ENCODE measurements around the gene PDE1A.

The PDE1A gene

DNA sequence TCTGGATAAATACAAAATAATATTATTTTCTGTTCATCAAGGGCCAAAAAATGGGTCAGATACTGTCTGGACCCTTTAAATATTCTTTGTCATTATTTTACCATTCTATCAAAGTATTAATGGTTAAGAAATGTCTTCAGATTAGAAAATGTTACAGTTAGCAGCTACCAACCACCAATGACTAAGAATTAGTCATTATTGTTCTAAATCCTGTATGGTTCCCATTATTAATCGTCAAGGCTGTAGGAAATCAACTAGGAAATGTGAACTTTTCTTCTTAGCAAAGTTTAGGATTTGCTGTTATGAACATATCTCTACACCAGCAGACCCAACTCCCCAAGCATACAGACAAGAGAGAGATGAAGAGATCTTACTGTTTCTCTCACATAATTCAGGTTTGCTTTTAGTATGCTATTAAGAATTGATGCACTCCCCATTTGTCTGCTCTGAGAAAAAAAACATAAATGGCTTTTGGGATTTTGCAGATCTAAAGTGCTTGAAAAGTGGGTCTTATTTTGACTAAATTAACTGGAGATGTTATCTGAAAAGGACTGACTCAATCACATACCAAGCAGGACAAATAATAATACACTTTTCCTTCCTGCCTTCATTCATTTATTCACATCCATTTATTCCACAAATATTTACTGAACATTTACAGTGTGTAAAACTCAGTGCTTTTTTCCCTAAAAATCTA, 293.5 kb downstream of the PDE1A start:
- no peak for DNase-seq (ENCODE audit: low read depth in 2 of 2)

DNA sequence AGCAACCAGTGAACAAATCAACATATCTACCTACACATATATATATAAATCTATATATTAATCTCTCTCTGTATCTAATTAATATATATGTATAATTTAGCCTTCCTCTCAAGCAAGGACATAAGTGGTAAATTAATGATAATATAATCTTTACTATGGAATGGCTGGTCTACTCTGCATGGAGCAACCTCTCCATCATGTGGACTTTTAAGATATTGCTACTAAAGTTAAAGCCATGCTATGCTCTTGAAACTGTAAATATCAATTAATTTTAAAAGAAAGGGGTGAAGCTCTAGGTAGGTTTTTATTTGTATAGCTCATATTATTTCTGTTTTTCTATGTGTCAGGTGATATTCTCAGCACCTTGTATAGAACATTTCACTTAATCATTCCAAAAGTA, 294.2 kb downstream of the PDE1A start:
- DNase-seq (ENCODE audit: low read depth in 2 of 2) = no peak

DNA sequence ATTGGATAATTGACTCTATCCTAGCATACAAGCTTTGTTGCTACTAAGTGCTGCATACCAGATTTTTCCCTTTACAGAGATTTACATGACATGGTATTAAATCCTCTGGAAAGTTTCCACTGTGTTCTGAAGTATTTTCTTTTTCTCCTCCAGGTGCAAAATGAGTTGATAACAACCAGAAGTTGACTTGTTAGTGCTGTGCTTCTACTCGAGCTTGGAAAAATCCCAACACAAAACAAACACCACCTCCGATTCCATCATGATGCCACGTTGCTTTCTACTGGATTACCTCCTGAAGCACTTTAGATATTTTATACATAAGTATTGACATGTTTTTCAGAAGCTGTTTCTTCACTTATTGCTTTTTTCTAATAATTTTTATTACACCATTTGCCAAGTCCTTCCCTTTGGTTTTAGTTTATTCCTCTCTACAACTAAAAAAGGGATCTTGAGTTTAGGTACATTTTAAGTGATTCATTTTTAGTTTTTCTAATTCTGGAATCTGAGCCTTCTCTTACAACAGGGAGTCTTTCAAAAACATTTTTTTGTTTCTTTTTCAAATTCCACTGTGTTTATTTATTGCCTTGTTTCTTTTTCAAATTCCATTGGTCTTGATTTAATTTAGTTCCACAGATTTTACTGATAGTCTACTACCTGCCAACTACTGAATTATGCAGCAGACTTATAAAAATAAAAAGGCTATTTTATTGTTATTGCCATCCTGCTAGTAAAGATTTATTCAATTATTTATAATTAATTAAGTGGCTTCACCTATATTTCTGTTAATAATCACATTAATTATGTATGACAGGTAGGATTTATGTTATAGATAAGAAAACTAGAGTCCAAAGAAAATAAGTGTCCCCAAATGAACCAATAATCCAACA, 297.8 kb downstream of the PDE1A start:
- DNase-seq (ENCODE audit: low read depth in 2 of 2) = no peak

DNA sequence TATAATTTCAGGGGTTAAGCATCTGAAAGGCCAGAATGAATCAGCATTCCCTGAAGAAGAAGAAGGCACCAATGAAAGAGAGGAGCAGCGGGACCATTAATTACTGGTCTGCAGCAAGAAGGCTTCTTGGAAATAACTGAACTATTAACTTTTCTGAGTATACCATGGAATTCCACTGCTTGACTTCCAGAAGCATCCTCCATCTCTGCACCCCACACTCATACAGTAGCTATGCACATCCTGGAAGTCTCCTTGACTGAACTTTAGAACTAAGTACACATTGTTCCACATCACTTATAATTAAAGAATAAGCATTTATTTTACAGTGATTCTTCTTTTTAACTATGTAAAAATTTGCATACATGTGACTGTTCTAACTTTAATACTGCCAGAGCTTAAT, 309.6 kb downstream of the PDE1A start:
- no peak for DNase-seq (ENCODE audit: low read depth in 2 of 2)

DNA sequence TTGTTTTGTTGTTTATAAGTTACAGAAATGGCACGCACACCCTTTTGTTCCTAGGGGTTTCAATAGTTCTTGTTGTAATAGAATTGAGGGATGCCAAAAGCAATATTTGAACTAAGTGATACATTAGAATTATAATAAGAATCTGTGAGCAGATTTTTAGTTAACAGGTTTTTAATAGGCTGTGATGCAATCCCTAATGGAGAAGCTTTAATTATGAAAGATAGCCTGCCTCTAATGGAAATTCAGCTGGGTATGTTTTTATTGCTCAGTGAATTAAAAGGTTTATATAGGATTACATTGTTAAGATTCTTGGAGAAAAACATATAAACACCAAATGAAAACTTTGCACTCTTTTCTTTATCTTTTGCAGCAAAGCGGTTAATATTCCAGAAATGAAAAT, 310.1 kb downstream of the PDE1A start:
- no peak for DNase-seq (ENCODE audit: low read depth in 2 of 2)

DNA sequence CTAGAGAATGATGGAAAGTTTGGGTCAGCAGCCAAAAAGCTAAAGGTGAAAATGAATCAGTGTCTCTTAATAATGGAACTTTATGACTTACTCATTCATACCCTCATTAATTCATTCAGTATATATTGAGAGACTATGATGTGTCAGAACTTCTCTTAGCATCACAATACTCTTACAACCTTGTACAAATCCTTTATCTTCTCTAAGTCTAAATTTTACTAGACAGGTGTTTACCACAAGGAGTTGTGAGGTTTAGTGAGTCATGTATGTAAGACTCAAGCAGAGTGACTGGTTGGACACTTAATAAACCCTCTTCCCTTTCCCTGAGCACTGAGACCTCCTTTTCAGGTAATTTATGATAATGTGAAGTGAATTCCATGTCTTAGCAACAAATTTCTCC, 311.6 kb downstream of the PDE1A start:
- no peak for DNase-seq (ENCODE audit: low read depth in 2 of 2)

DNA sequence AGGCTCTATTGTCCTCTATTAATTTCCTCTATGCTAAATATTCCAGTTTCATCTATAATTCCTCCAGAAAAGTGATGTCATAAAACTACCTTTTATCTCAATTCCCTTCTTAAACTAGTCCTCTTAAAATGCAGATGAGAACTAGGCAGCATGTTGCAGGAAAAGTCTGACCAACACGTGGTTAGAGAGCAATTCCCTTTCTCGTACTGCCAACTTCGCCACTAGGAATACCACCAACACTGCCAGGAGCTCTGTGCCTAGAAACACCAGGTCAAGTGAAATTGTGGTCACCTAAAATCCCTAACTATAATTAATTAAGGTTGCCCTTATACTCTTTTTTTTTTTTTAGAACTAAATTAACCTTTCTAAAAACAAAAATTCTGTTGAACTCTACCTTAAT, 313.5 kb downstream of the PDE1A start:
- DNase-seq (ENCODE audit: low read depth in 2 of 2) = no peak

DNA sequence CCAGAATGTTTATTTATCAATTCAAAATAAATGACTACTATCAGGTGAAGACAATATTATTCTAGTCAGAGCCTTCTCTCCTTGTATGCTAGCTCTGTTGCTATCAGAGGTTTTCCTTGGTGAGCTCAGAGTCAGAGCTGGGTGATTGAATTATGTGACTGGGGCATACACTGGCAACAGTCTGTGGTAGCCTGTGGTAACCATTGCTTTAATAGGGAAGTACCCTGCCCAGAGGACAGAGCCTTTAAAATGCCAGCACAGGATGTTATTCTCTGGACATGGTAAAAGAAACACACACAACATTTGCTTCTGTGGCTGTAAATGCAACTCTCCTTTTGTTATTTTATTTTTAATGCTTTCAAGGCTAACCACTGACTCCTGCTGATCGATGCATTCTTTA, 316.5 kb downstream of the PDE1A start:
- DNase-seq (ENCODE audit: low read depth in 2 of 2) = no peak

DNA sequence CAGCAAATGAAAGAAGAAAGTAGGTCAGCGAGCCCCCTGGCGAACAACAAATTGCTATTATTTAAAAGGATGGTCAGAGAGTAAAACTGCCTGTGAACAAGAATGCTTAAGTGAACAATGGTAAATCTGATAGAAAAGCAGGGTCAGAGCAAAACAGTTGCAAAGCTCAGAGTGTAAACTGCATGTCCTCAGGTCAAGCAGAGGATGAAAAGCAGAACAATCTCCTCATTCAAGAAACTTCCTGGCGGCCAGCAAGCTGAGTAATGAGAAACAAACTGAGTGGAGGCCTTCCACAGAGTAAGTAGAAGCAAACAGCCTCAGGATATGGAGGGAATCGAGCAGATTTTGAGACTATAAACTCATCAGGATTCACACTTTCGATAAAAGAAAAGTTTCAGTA, 323.3 kb downstream of the PDE1A start:
- DNase-seq (ENCODE audit: low read depth in 2 of 2) = no peak

DNA sequence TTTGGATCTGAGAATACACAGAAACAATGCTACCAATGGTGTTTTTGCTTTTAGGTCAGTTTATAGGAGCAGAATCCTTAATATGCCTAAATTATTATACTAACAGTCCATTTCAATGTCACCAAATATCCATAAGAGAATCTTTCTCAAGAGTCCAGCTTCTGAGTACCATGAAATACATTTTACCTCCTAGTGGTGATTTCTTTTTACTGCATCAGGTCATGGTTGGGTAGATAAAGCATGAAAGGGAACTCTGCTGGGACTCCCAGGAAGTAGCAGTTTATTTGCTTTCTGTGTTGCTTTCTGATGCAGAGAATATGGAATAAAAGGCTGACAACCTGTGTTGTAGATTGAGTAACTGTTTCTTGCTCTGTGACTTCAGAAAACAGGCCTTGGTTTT, 325.6 kb downstream of the PDE1A start:
- DNase-seq (ENCODE audit: low read depth in 2 of 2) = no peak

DNA sequence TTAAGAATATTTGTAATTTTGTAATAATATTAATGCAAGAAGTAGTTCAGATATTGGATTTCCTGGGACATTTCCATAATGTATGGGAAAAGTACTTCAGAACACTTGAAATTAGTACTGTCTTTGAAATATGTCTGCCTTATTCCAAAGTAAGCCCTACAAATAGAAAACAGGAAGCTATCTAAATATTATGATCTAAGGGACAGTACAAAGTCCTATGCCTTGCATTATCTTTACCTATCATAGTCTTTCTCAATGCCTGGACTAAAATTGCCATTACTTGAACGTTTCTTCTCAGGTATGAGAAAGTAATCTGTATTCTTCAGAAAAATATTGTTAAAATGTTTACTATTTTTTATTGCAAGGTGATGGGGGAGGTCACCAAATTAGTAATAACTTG, 328.2 kb downstream of the PDE1A start:
- DNase-seq (ENCODE audit: low read depth in 2 of 2) = no peak

DNA sequence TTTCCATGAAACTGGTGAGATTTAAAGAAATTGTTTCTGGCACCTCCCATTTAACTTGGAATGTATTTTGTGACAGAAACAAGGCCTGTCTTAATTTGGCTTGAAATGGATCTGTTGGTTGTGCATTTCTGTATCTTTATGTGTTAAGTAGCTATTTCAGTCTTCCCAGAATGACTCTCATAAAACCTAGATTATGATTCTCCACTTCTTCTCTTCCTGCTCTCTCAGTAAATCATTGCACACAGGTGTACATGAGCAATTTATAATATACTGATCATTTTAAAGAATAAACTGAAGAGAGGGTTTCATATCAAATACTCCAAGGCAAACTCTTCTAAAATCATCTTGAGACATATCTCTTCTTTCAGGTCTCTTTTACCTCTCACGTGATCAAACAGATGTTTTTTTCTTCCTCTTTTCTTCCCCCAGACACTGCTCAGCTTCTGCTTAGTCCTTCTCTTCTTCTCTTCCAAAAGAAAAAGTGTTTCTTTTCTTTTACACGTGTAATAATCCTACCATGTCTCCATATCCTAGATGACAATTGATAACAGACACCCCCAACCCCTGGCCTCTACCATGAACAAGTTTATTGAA, 329.2 kb downstream of the PDE1A start:
- DNase-seq (ENCODE audit: low read depth in 2 of 2) = no peak

DNA sequence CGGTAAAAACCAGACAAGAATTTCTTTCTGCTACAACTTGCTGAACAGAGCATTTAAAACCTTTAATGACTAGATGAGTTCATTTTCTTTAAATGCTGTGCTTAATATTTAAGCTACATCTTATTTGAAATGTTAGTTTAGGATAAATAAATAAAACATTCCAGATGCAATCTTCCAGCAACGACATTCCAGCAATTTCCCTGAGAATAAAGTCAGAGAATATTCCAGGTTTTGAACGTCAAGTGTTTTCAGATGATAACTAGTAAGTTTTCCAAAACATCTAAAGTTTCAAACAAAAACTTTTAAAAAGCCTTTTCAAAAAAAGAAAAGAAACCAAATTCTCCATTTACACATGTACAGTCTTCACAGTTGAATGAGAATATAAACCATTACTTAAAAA, 336.4 kb downstream of the PDE1A start:
- DNase-seq (ENCODE audit: low read depth in 2 of 2) = no peak

Data from stimulated activated CD4-positive, alpha-beta T cell treated with anti-CD3 and anti-CD28 coated beads, Interleukin-1b, Interleukin-23, amount 100 ng/mL, for 1 hour (primary cell).